Kidney (tissue), 14 donors: ENCODE data around the gene PPHLN1. TPM values are rescaled to one million over a fixed set of nuclear protein-coding genes. Genes with fewer than 3 reads are reported as not detected.

ENCODE experiments used
- DNase-seq, 5 donors: peaks; one replicate each; pipeline ENCODE4 v3.0.0-alpha.2; 2013 to 2020
- FAIRE-seq: peaks from 2 replicates; lab custom pipeline; 2012; peaks lifted over from hg19 to GRCh38; lab: Jason Lieb, UNC
- H3K27ac ChIP-seq, 2 donors: one replicate each; pipeline ENCODE4 v1.7.0; 2013; ENCODE audit warnings: low read depth in 2 of 2, low read length in 2 of 2, inconsistent platforms in 1 of 2
- H3K27me3 ChIP-seq: one replicate; pipeline ENCODE4 v1.7.1; 2013; ENCODE audit warnings: low read length, inconsistent platforms; ENCODE audit not compliant: control insufficient read depth, insufficient read depth
- H3K36me3 ChIP-seq, 3 donors: one replicate each; pipeline versions ENCODE4 v1.7.0 to v1.7.1; 2013; ENCODE audit warnings: low read length in 3 of 3, control low read depth in 1 of 3, inconsistent platforms in 1 of 3; ENCODE audit not compliant: insufficient read depth in 3 of 3, control insufficient read depth in 2 of 3
- H3K4me1 ChIP-seq, 3 donors: one replicate each; pipeline versions ENCODE4 v1.7.0 to v1.7.1; 2013; ENCODE audit warnings: low read length in 3 of 3, inconsistent platforms in 1 of 3, low read depth in 1 of 3; ENCODE audit not compliant: control insufficient read depth in 2 of 3, insufficient read depth in 2 of 3
- H3K4me3 ChIP-seq, 3 donors: one replicate each; pipeline versions ENCODE4 v1.7.0 to v1.8.1; 2013; ENCODE audit warnings: low read length in 3 of 3, control low read depth in 1 of 3, inconsistent platforms in 1 of 3
- H3K9ac ChIP-seq, 3 donors: one replicate each; pipeline versions ENCODE4 v1.7.0 to v1.7.1; 2013; ENCODE audit warnings: low read length in 3 of 3, control low read depth in 1 of 3, inconsistent platforms in 1 of 3
- H3K9me3 ChIP-seq, 3 donors: one replicate each; pipeline versions ENCODE4 v1.7.0 to v1.7.1; 2013; ENCODE audit warnings: low read length in 3 of 3, control low read depth in 1 of 3, inconsistent platforms in 1 of 3; ENCODE audit not compliant: control insufficient read depth in 2 of 3, insufficient read depth in 1 of 3
- CTCF ChIP-seq: IDR thresholded peaks from 3 replicates; pipeline ENCODE4 v1.5.1; 2012; ENCODE audit warnings: mild to moderate bottlenecking, moderate library complexity, borderline replicate concordance; ENCODE audit not compliant: insufficient read depth; ENCODE audit errors: extremely low read depth
- intact Hi-C: fragments of 100-400 bp; cut with DNase I; formaldehyde crosslinking; loops from one replicate; pipeline ENCODE4 v1.11.1; 2022
- polyA plus RNA-seq: library from polyadenylated mRNA; stranded (reverse); fragments of 350-450 nt; fragmentation: Illumina TruSeq; extraction: RNeasy Lipid Tissue Mini Kit (QIAGEN cat#74804); gene quantifications from one replicate; pipeline ENCODE4 v1.2.3, GENCODE V29; 2014; ENCODE audit warnings: low read depth, low replicate concordance; ENCODE audit not compliant: insufficient read depth
- total RNA-seq: library from RNA; stranded (reverse); fragmentation: NEBNext Ultra II Directional; extraction: Animal tissue kit (Norgen Biotek cat#: 25700); gene quantifications from one replicate; pipeline ENCODE4 v1.2.1, GENCODE V29; 2021
- donor health status: control.
- donor health status: control.
- donor health status: control.
- donor health status: control.
- donor health status: control.
- donor health status: DM: yes; HTN: yes; CAD: no.
- donor health status: Normal renal cell carcinoma (clear cell type).

PPHLN1 gene
- total and polyA plus RNA-seq, 2 donors from 2014 or later: 32.0 to 51.9 TPM

- FAIRE-seq (no peak), DNase-seq (no peak)
- TF ChIP-seq CTCF: no peak
- intact Hi-C loops: no loop called here
- H3K9ac ChIP-seq: no peak overlapping the region
- H3K27ac ChIP-seq: no peak overlapping the region
- no peaks in the 10 kb centered on the region for H3K4me1 ChIP-seq
- H3K4me3 ChIP-seq: no peak overlapping the region
- peaks cover 0 to 2% (median 0%) of the 10 kb centered on the region in 3 donors for H3K36me3 ChIP-seq
- no peaks in the 10 kb centered on the region for H3K27me3 ChIP-seq
- H3K9me3 ChIP-seq: no peaks in the 10 kb centered on the region
Observed at GRCh38 chr12:42402821-42403411, 76.9 kb downstream of the PPHLN1 start.

GRCh38 chr12:42407306-42407705 lies 81.3 kb downstream of the PPHLN1 start:
- H3K36me3 ChIP-seq: no peaks in the 10 kb centered on the region
- intact Hi-C loops: no loop called here
- H3K4me1 ChIP-seq: peaks cover 0 to 3% (median 0%) of the 10 kb centered on the region in 3 donors
- DNase-seq: no peak
- H3K27ac ChIP-seq: no peak overlapping the region
- H3K9me3 ChIP-seq: no peaks in the 10 kb centered on the region
- no peak for FAIRE-seq
- no peak overlapping the region for H3K4me3 ChIP-seq
- no peak overlapping the region for H3K9ac ChIP-seq
- no peak for TF ChIP-seq CTCF
- H3K27me3 ChIP-seq: no peaks in the 10 kb centered on the region

DNA sequence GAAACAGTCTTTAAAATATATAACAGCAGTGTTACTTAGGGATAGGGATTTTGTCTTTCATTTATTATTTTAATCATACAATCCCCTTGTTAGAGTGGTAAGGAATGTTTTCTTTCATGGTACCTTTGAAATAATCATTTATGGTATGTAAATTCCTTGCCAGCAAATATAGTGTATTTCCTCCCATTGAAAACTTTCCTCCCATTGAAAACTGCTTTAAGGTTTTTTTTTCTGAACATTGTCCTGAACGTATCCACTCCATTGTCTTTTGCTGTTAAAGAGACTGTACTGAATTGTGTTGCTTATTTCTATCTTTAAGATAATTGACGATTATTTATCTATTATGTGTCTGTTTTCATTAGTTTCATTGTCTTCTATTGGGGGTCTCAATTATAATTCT lies 83.5 kb downstream of the PPHLN1 start:
- H3K4me3 ChIP-seq: no peak overlapping the region
- no peak for TF ChIP-seq CTCF
- H3K9me3 ChIP-seq: no peaks in the 10 kb centered on the region
- no peak overlapping the region for H3K27ac ChIP-seq
- intact Hi-C loops: no loop called here
- H3K27me3 ChIP-seq: no peaks in the 10 kb centered on the region
- DNase-seq (no peak), FAIRE-seq (no peak)
- H3K36me3 ChIP-seq: no peaks in the 10 kb centered on the region
- peaks cover 0 to 3% (median 0%) of the 10 kb centered on the region in 3 donors for H3K4me1 ChIP-seq
- H3K9ac ChIP-seq: no peak overlapping the region

GRCh38 chr12:42410340-42410739 lies 84.4 kb downstream of the PPHLN1 start:
- FAIRE-seq: no peak
- H3K36me3 ChIP-seq: no peaks in the 10 kb centered on the region

More at GRCh38 chr12:42410340-42410739, 84.4 kb downstream of the PPHLN1 start:
- Histone ChIP-seq H3K4me1 (peaks cover 0 to 3% (median 0%) of the 10 kb centered on the region in 3 donors), H3K4me3 (no peak overlapping the region), H3K27me3 (no peaks in the 10 kb centered on the region), H3K9ac (no peak overlapping the region), H3K9me3 (no peaks in the 10 kb centered on the region), H3K27ac (no peak overlapping the region)
- DNase-seq: peak in 1 of 5 donors; percentile 25
- intact Hi-C loops: no loop called here
- no peak for TF ChIP-seq CTCF
